ENCODE data around the gene LILRA2.
"Not testable (repeated sequence)": the region's sequence is repeated elsewhere in the genome, so short reads cannot be mapped to it uniquely, and the experiment has no call there.

Gene LILRA2

DNA sequence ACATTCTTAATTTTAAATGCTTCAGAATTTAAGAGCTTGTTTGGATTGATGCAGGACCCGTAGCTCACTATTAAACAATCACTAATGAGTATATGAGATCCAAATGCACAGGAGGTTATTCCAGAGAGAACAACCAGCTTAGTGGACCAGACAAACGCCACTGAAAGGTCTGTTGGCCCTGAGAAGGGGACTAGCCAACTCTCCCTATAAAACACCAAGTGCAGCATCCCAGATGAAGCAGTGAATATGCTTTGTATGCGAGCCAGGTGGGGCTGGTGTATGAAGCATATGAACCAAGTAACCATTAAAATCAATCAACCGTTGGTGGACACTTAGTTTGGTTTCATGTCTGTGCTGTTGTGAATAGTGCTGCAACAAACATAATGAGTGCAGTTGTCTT, 46.9 kb downstream of the LILRA2 start:
- POLR2A ChIA-PET (ENCODE audit: low non-redundant PET): no interaction called here
- CTCF ChIA-PET: interaction anchor here (0.6 kb wide), 1 partner anchor 139 kb away, joined by 3 read pairs; no protein-coding TSS in a partner anchor
- no peak for DNase-seq (ENCODE audit: low spot score)
- TF ChIP-seq, protein P1, sequence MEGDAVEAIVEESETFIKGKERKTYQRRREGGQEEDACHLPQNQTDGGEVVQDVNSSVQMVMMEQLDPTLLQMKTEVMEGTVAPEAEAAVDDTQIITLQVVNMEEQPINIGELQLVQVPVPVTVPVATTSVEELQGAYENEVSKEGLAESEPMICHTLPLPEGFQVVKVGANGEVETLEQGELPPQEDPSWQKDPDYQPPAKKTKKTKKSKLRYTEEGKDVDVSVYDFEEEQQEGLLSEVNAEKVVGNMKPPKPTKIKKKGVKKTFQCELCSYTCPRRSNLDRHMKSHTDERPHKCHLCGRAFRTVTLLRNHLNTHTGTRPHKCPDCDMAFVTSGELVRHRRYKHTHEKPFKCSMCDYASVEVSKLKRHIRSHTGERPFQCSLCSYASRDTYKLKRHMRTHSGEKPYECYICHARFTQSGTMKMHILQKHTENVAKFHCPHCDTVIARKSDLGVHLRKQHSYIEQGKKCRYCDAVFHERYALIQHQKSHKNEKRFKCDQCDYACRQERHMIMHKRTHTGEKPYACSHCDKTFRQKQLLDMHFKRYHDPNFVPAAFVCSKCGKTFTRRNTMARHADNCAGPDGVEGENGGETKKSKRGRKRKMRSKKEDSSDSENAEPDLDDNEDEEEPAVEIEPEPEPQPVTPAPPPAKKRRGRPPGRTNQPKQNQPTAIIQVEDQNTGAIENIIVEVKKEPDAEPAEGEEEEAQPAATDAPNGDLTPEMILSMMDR (conservative IDR thresholded peaks at IDR 0.05; ENCODE audit: low read depth): no peak
- H3K27ac ChIP-seq: no peak overlapping the region

DNA sequence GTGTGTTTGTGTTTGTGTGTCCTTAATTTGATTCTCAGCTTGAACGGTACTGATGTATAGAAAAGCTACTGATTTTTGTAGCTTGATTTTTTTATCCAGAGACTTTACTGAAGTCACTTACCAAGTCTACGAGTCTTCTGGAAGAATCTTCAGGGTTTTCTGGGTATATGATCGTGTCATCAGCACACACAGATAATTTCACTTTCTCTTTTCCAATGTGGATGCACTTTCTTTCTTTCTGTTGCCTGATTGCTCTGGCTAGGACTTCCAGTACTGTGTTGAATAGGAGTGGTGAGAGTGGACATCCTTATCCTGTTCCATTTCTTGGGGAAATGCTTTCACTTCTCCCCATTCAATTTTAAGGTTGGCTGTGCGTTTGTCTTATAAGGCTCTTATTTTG, 48.8 kb downstream of the LILRA2 start:
- TF ChIP-seq, protein P1 (conservative IDR thresholded peaks at IDR 0.05; ENCODE audit: low read depth): no peak
- H3K27ac ChIP-seq: no peak overlapping the region
- no peak for DNase-seq (ENCODE audit: low spot score)
- ChIA-PET POLR2A (ENCODE audit: low non-redundant PET) (no interaction called here), CTCF (no interaction called here)

GRCh38 chr19:54624234-54624633, 50.6 kb downstream of the LILRA2 start:
- DNase-seq (ENCODE audit: low spot score); CTCF ChIA-PET; H3K27ac ChIP-seq; POLR2A ChIA-PET (ENCODE audit: low non-redundant PET): not testable (repeated sequence)

DNA sequence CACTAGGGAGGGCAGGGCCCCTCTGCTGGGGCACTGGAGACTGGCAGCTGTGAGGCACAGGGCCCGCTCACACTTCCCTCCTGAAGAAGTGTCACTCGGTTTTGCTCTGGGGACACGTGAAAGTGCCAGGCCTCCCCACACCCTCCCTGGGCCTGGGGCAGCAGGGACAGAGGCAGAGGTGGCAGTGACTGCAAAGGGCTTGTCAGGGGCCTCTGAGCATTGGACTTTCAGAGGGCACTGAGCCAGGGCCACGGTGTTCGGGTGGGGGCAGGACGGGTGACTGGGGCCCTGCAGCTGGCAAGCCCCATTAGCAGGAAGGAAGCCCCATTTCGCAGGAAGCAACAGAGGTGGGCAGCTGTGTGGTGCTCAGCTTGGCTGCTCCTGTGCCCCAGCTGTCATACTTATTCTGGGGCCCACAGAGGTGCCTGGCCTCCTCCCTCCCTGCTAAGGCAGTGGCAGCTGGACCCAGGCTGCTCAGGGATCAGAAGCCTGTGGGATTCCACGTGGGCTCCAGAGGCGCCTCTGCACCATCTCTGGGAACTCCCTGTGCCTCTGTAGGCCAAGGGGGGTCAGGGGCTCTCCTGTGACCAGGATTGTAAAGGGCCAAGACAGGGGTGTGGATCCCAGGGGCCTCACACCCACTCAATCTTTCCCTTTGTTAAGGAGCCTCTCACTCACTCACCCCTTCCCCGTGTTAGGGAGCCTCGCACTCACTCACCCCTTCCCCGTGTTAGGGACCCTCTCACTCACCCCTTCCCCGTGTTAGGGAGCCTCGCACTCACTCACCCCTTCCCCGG, 51.5 kb downstream of the LILRA2 start:
- CTCF ChIA-PET; H3K27ac ChIP-seq; POLR2A ChIA-PET (ENCODE audit: low non-redundant PET); DNase-seq (ENCODE audit: low spot score): not testable (repeated sequence)

DNA sequence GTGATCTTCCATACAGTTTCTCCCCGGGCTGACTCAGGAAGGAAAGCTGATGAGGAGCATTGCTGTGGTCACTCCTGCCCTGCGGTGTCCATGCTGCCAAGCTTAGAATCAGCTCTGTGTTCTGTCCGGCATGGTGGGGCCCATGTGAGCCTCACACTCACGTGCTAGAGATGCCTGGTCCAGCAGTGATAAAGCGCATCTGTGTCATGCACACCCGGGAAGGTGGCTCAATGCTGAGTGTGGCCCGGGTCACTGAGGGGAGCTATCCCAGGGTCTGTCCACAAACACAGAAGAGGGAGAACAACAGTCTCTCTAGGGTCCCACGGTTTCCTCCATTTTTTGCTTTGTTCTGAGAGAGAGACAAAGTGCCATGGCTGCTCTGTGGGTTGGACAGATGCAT, 53.2 kb downstream of the LILRA2 start:
- ChIA-PET POLR2A (ENCODE audit: low non-redundant PET) (no interaction called here), CTCF (interaction anchor here (0.6 kb wide), 1 partner anchor 1325 kb away, joined by 3 read pairs; no protein-coding TSS in a partner anchor)
- DNase-seq (ENCODE audit: low spot score): no peak
- TF ChIP-seq, protein P1 (conservative IDR thresholded peaks at IDR 0.05; ENCODE audit: low read depth): no peak
- H3K27ac ChIP-seq: no peak overlapping the region

GRCh38 chr19:54627912-54628311, 54.3 kb downstream of the LILRA2 start:
- H3K27ac ChIP-seq; DNase-seq (ENCODE audit: low spot score); POLR2A ChIA-PET (ENCODE audit: low non-redundant PET); CTCF ChIA-PET: not testable (repeated sequence)

- POLR2A ChIA-PET (ENCODE audit: low non-redundant PET); H3K27ac ChIP-seq; CTCF ChIA-PET; DNase-seq (ENCODE audit: low spot score): not testable (repeated sequence)
Measured at GRCh38 chr19:54630262-54630661, 56.7 kb downstream of the LILRA2 start, which contains the start of gene LILRB1. Gene LILRB1 (plus strand): TSS chr19:54630484. CDS start chr19:54631074, 590 bp downstream.

DNA sequence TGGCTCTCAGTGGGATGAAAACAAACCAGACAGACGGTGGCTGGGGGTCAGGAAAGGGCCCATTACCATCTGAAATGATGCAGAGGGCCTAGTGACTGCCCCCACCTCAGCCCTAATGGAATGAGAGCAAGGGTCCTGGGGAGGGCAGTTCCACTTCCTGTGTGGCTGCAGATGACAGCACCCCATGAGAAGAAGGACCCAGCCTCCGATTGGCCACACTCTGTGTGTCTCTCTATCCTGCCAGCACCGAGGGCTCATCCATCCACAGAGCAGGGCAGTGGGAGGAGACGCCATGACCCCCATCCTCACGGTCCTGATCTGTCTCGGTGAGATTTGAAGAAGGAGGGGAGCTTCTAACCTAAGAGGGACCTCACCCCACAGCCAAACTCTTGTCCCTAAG, 57.2 kb downstream of the LILRA2 start:
- ChIA-PET POLR2A (ENCODE audit: low non-redundant PET) (no interaction called here), CTCF (no interaction called here)
- no peak for DNase-seq (ENCODE audit: low spot score)
- TF ChIP-seq, protein P1 (conservative IDR thresholded peaks at IDR 0.05; ENCODE audit: low read depth): no peak
- no peak overlapping the region for H3K27ac ChIP-seq

GRCh38 chr19:54631489-54632337, 58.1 kb downstream of the LILRA2 start:
- DNase-seq (ENCODE audit: low spot score); H3K27ac ChIP-seq; CTCF ChIA-PET; POLR2A ChIA-PET (ENCODE audit: low non-redundant PET): not testable (repeated sequence)

- POLR2A ChIA-PET (ENCODE audit: low non-redundant PET); CTCF ChIA-PET; H3K27ac ChIP-seq; DNase-seq (ENCODE audit: low spot score): not testable (repeated sequence)
Measured at GRCh38 chr19:54632517-54632916, 58.9 kb downstream of the LILRA2 start.
